Placental epithelial cell (primary cell): ENCODE data around the gene ZSWIM7. TPM values are rescaled to one million over a fixed set of nuclear protein-coding genes. Genes with fewer than 3 reads are reported as not detected.

Experiments
- total RNA-seq: library from RNA; depleted of rRNA; stranded (reverse); fragments of >200 nt; gene quantifications from 2 replicates; pipeline ENCODE4 v1.2.3, GENCODE V29; 2012

ZSWIM7 gene
- 8.5 and 15.7 TPM in 2 replicates for total RNA-seq

GRCh38 chr17:15999141-15999973, at the start of gene ZSWIM7, which contains the start of gene TTC19:
ZSWIM7 (minus strand) TSS chr17:15999704; CDS start chr17:15999594, 110 bp downstream.
TTC19 (plus strand) TSS chr17:15999824; CDS start chr17:15999849, 25 bp downstream.

GRCh38 chr17:15944759-15945526, 54.6 kb downstream of the ZSWIM7 start, which contains the start of gene ADORA2B:
ADORA2B (plus strand) TSS chr17:15945130; CDS start chr17:15945249, 119 bp downstream.

Other genes with a start within 250 kb of the ZSWIM7 start
- gene ADORA2B, start 54.6 kb downstream of the ZSWIM7 start, total RNA-seq, result 7.9 TPM in 2 replicates
- gene TTC19, start 120 bp upstream of the ZSWIM7 start, total RNA-seq, result 29.4 and 40.0 TPM in 2 replicates
- 55.4 and 174 TPM in 2 replicates for gene NCOR1, start 215.8 kb upstream of the ZSWIM7 start, total RNA-seq
- 15.8 and 20.4 TPM in 2 replicates for gene PIGL, start 217.5 kb upstream of the ZSWIM7 start, total RNA-seq